ENCODE results near the gene TP53BP2. TPM values are rescaled to one million over a fixed set of nuclear protein-coding genes. Genes with fewer than 3 reads are reported as not detected.

Gene TP53BP2
- total and polyA plus RNA-seq, 7 donors = 10.6 to 34.0 (median 17.1) TPM

DNA sequence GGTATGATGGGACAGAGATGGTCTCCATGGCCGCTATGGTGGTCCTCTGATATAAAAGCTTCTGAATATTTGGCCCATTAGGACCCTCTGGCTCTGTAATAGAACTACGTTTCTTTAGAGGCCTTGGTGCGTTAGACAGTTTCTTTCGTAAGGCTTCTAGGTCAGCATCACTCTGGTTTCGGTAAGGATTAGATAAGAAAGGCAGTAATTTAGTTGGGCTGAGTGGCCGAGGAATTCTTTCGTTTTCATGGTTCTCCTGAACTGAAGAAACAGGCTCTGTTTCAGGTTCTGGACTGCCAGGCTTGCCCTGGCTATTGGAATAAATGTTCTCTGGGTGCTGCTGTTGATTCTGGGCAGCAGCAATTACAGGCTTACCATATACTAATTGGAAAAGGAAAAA lies 49.5 kb downstream of the TP53BP2 start:
- intact Hi-C loops (cut with DNase I) = no loop called here
- H3K36me3 ChIP-seq (ENCODE audit: insufficient read depth in 1 of 2, low read depth in 1 of 2) = peaks cover 8 to 99% of the 10 kb centered on the region in 2 donors
- H3K4me3 ChIP-seq = no peak overlapping the region
- H3K9me3 ChIP-seq = no peaks in the 10 kb centered on the region
- WGBS, 3 donors = 93 to 96% (median 93%) methylated on average over 7 of the region's 7 CpGs
- ATAC-seq (no peak), DNase-seq (no peak)
- no peaks in the 10 kb centered on the region for H3K27me3 ChIP-seq (ENCODE audit: insufficient read depth in 3 of 3, low read length in 2 of 3)
- TF ChIP-seq, protein P1, sequence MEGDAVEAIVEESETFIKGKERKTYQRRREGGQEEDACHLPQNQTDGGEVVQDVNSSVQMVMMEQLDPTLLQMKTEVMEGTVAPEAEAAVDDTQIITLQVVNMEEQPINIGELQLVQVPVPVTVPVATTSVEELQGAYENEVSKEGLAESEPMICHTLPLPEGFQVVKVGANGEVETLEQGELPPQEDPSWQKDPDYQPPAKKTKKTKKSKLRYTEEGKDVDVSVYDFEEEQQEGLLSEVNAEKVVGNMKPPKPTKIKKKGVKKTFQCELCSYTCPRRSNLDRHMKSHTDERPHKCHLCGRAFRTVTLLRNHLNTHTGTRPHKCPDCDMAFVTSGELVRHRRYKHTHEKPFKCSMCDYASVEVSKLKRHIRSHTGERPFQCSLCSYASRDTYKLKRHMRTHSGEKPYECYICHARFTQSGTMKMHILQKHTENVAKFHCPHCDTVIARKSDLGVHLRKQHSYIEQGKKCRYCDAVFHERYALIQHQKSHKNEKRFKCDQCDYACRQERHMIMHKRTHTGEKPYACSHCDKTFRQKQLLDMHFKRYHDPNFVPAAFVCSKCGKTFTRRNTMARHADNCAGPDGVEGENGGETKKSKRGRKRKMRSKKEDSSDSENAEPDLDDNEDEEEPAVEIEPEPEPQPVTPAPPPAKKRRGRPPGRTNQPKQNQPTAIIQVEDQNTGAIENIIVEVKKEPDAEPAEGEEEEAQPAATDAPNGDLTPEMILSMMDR (IDR thresholded peaks at IDR 0.05) = no peak
- no peak overlapping the region for H3K27ac ChIP-seq
- H3K4me1 ChIP-seq = no peaks in the 10 kb centered on the region

DNA sequence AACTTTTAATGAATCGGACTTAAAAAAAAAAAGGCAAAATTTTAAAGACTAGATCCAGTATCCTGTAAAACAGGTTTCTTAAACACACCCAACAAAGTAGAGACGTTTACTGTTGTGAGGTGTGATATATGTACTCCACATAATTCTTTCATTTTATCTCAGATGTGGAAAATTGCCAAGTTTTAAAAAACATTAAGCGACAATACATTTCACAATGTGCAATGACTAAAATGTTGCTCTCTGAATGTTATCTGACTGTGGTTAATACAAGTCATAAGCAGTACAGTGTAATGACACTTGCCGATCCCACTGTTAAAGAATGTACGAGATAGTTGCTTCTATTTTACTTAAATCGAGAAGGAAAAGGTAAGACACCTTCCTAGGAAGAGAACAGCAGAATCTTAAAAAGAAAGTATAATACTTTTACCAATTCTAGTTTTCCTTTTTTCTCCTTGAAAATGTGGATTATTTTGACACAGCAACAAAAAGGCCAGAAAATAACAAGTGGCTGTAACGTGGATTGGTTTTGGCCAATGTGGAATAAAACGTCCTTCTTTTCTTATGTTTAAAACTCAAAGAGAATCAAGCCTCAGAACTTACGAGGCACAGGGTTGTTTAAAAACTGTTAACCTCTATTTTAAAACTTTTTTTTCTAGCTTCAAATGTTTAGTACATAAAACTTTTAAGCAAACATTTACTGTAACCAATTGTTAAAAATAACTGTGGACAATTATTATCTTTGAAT lies 51.4 kb downstream of the TP53BP2 start:
- intact Hi-C loops (cut with DNase I) = no loop called here
- no peak for ATAC-seq
- 92% methylated on average over 9 of the region's 9 CpGs for WGBS, 3 donors
- Histone ChIP-seq H3K36me3 (ENCODE audit: insufficient read depth in 1 of 2, low read depth in 1 of 2) (peaks cover 8 to 97% of the 10 kb centered on the region in 2 donors), H3K4me3 (no peak overlapping the region), H3K9me3 (no peaks in the 10 kb centered on the region), H3K27ac (no peak overlapping the region), H3K27me3 (ENCODE audit: insufficient read depth in 3 of 3, low read length in 2 of 3) (no peaks in the 10 kb centered on the region), H3K4me1 (no peaks in the 10 kb centered on the region)
- DNase-seq = no peak
- TF ChIP-seq, protein P1 (IDR thresholded peaks at IDR 0.05) = no peak

DNA sequence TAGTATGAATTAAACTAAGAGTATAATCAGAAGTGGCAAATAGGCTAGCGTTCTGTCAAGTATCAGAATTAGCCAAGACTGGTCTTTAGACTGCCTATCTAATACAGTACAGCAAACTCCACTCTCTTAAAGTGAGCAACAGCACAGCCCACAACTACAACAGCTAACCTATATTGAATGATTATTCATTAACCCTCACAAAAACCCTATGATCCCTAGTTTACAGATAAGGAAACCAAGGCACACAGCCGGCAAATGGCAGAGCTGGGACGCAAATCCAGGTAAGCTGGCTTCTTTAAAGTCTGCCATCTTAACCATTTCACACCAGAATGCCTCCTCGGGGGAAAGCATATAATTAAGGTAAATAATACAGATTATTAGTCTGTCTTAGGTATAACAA lies 52.0 kb downstream of the TP53BP2 start:
- Histone ChIP-seq H3K27ac (no peak overlapping the region), H3K4me1 (no peaks in the 10 kb centered on the region), H3K36me3 (ENCODE audit: insufficient read depth in 1 of 2, low read depth in 1 of 2) (peaks cover 10 to 97% of the 10 kb centered on the region in 2 donors), H3K9me3 (no peaks in the 10 kb centered on the region), H3K27me3 (ENCODE audit: insufficient read depth in 3 of 3, low read length in 2 of 3) (no peaks in the 10 kb centered on the region), H3K4me3 (no peak overlapping the region)
- TF ChIP-seq, protein P1 (IDR thresholded peaks at IDR 0.05) = no peak
- WGBS, 3 donors = 94 to 96% (median 95%) methylated on average over 4 of the region's 4 CpGs
- ATAC-seq (no peak), DNase-seq (no peak)
- intact Hi-C loops (cut with DNase I) = no loop called here

DNA sequence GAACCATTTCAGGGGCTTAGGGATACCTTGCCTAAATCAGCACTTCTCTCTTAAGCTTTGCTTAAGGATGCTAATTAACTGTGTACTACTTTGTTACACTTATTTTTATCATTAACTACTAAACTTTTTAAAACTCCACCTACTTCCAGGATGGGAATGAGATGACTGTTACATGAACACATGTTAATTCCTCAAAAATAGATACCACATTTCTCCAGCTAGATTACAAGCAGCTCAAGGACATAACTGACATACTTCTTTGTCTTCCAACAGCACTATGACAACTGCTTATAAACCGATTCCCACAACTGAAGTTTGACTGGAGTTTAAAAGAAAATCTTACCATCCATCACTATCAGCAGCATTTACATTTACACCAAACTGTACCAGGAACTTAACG lies 53.7 kb downstream of the TP53BP2 start:
- Histone ChIP-seq H3K4me3 (no peak overlapping the region), H3K27me3 (ENCODE audit: insufficient read depth in 3 of 3, low read length in 2 of 3) (no peaks in the 10 kb centered on the region), H3K27ac (no peak overlapping the region), H3K36me3 (ENCODE audit: insufficient read depth in 1 of 2, low read depth in 1 of 2) (peaks cover 12 to 97% of the 10 kb centered on the region in 2 donors), H3K4me1 (no peaks in the 10 kb centered on the region), H3K9me3 (no peaks in the 10 kb centered on the region)
- WGBS, 3 donors = 70 to 75% (median 71%) methylated on average over 2 of the region's 2 CpGs
- DNase-seq (no peak), ATAC-seq (no peak)
- intact Hi-C loops (cut with DNase I) = no loop called here
- TF ChIP-seq, protein P1 (IDR thresholded peaks at IDR 0.05) = no peak
